Ishikawa (cell line): Measurements from ENCODE around the gene METAP1.

Experiments
- CEBPB ChIP-seq: IDR thresholded peaks from 2 replicates; pipeline ENCODE4 v1.6.1; 2012
- CREB1 ChIP-seq: IDR thresholded peaks from 2 replicates; pipeline ENCODE4 v1.6.1; 2012; ENCODE audit warnings: low read depth
- EGR1 ChIP-seq: IDR thresholded peaks from 2 replicates; pipeline ENCODE4 v1.6.1; 2012
- EP300 ChIP-seq: IDR thresholded peaks from 2 replicates; pipeline ENCODE4 v1.6.1; 2012; ENCODE audit warnings: borderline replicate concordance
- FOXM1 ChIP-seq: IDR thresholded peaks from 2 replicates; pipeline ENCODE4 v1.6.1; 2012; ENCODE audit warnings: low read depth, borderline replicate concordance
- MAX ChIP-seq: IDR thresholded peaks from 2 replicates; pipeline ENCODE4 v1.6.1; 2012
- NFIC ChIP-seq: IDR thresholded peaks from 2 replicates; pipeline ENCODE4 v1.6.1; 2012
- RAD21 ChIP-seq: IDR thresholded peaks from 2 replicates; pipeline ENCODE4 v1.6.1; 2012; ENCODE audit warnings: low read depth
- REST ChIP-seq: IDR thresholded peaks from 2 replicates; pipeline ENCODE4 v1.6.1; 2012; ENCODE audit warnings: low read depth, mild to moderate bottlenecking
- TAF1 ChIP-seq: IDR thresholded peaks from 2 replicates; pipeline ENCODE4 v1.6.1; 2012; ENCODE audit warnings: low read depth, mild to moderate bottlenecking
- TCF12 ChIP-seq: IDR thresholded peaks from 2 replicates; pipeline ENCODE4 v1.6.1; 2012; ENCODE audit warnings: low read depth
- TEAD4 ChIP-seq: IDR thresholded peaks from 2 replicates; pipeline ENCODE4 v1.6.1; 2012
- YY1 ChIP-seq: IDR thresholded peaks from 2 replicates; pipeline ENCODE4 v1.6.1; 2012; ENCODE audit warnings: low read depth
- ZBTB7A ChIP-seq: IDR thresholded peaks from 2 replicates; pipeline ENCODE4 v1.6.1; 2012; ENCODE audit warnings: low read depth
- TF ChIP-seq, protein P1 (sequence below): IDR thresholded peaks from 2 replicates; pipeline ENCODE4 v1.6.1; 2012

METAP1 gene

GRCh38 chr4:98977557-98977956, 18.0 kb upstream of the METAP1 start:
- TF ChIP-seq TAF1, result no peak

DNA sequence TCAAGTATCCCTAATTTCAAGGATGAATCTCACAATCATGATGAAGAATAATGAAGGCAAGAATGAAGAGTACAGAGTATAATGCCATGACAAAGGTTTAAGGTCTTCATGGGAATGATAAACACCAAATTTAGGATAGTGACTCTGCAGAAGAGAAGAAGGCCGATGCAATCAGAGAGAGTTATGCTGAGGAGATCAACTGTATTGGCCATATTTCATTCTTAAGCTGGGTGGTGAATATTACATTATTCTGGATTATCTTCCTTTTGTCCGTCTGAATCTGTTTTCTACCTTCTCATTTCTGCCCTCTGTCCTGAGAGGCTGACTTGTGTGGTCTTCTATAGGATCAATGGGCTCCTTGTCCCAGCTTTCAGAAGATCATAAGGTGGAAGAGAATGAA, 7.8 kb upstream of the METAP1 start:
- TF ChIP-seq NFIC, result no peak
- no peak for TF ChIP-seq RAD21
- TF ChIP-seq ZBTB7A, result no peak
- no peak for TF ChIP-seq CEBPB
- no peak for TF ChIP-seq TAF1
- no peak for TF ChIP-seq REST
- no peak for TF ChIP-seq TCF12
- no peak for TF ChIP-seq YY1
- no peak for TF ChIP-seq FOXM1
- no peak for TF ChIP-seq EGR1
- TF ChIP-seq, protein P1, sequence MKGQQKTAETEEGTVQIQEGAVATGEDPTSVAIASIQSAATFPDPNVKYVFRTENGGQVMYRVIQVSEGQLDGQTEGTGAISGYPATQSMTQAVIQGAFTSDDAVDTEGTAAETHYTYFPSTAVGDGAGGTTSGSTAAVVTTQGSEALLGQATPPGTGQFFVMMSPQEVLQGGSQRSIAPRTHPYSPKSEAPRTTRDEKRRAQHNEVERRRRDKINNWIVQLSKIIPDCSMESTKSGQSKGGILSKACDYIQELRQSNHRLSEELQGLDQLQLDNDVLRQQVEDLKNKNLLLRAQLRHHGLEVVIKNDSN, result no peak
- TF ChIP-seq CREB1, result no peak
- TF ChIP-seq MAX, result no peak
- no peak for TF ChIP-seq EP300

DNA sequence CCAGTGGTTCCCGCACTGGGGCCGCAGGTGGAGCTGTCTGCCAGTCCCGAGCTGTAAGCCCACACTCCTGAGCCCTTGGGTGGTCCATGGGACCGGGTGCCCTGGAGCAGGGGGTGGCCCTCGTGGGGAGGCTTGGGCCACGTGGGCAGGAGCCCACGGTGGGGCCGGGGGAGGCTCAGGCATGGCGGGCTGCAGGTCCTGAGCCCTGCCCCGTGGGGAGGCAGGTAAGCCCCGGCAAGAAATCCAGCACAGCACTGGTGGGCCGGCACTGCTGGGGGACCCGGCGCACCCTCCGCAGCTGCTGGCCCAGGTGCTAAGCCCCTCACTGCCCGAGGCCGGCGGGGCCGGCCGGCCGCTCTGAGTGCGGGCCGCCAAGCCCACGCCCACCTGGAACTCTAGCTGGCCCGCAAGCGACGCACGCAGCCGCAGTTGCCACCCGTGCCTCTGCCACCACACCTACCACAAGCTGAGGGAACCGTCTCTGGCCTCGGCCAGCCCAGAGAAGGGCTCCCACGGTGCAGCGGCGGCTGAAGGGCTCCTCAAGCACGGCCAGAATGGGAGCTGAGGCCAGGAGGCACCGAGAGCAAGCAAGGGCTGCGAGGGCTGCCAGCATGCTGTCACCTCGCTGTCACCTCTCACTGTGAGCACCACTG, 2.0 kb upstream of the METAP1 start:
- TF ChIP-seq RAD21, result no peak
- no peak for TF ChIP-seq CREB1
- TF ChIP-seq REST, result no peak
- no peak for TF ChIP-seq TAF1
- TF ChIP-seq TEAD4, result no peak
- no peak for TF ChIP-seq FOXM1
- no peak for TF ChIP-seq NFIC
- TF ChIP-seq, protein P1, result no peak
- TF ChIP-seq MAX, result no peak
- TF ChIP-seq EGR1, result no peak
- TF ChIP-seq TCF12, result no peak
- TF ChIP-seq ZBTB7A, result no peak
- TF ChIP-seq EP300, result no peak
- no peak for TF ChIP-seq YY1
- no peak for TF ChIP-seq CEBPB

GRCh38 chr4:98994474-98995182, 893 bp upstream of the METAP1 start:
- TF ChIP-seq FOXM1 (no peak), EP300 (no peak), CREB1 (no peak), EGR1 (no peak), REST (no peak), TEAD4 (no peak), TAF1 (no peak), YY1 (no peak), ZBTB7A (no peak), CEBPB (no peak), NFIC (no peak), RAD21 (no peak), MAX (no peak; the same call in 1 of the 2 replicates), TCF12 (no peak)
- TF ChIP-seq, protein P1, result no peak
